Measurements from ENCODE around the gene DRD1. TPM values are rescaled to one million over a fixed set of nuclear protein-coding genes. Genes with fewer than 3 reads are reported as not detected.

DRD1 gene
- total RNA-seq, 1 donor from 2014 or later = not detected

Other genes starting within 250 kb of the DRD1 start
- gene SFXN1, start 34.4 kb upstream of the DRD1 start, total RNA-seq = 34.7 TPM
- 58.0 TPM for gene HRH2, start 213.9 kb upstream of the DRD1 start, total RNA-seq

Data from left ventricle myocardium superior (tissue), 1 donor.